HepG2 (cell line): ENCODE data around the gene USP19. TPM values are rescaled to one million over a fixed set of nuclear protein-coding genes. Genes with fewer than 3 reads are reported as not detected.

Experiments
- ATAC-seq: fragments of 200-7000 bp; cut with Tn5 transposase; 3 replicates; pipeline ENCODE4 v1.9.1; 2020; ENCODE audit warnings: mild to moderate bottlenecking, moderate library complexity
- BruUV-seq: library from RNA; stranded (reverse); fragments of 400-500 nt; replicated peaks from 2 replicates; lab custom pipeline; 2021; lab: Mats Ljungman, UMichigan
- CTCF ChIA-PET: fragments of 300-600 bp; formaldehyde crosslinking; extraction: SDS; loops from one replicate; lab custom pipeline; 2021; ENCODE audit warnings: low total read pairs, inconsistent platforms, low intra/inter-chr PET ratio; lab: Yijun Ruan, JAX
- POLR2A ChIA-PET: fragments of 350-600 bp; sonication (Branson Sonifier 250); formaldehyde crosslinking; loops from one replicate; lab custom pipeline; 2020; ENCODE audit warnings: antibody characterized with exemption, inconsistent platforms; lab: Yijun Ruan, JAX
- DNase-seq: peaks from one replicate; pipeline ENCODE4 v3.0.0-alpha.2; 2015; ENCODE audit warnings: low spot score
- FAIRE-seq: peaks from 3 replicates; lab custom pipeline; 2011; peaks lifted over from hg19 to GRCh38; lab: Jason Lieb, UNC
- H2AFZ ChIP-seq: one replicate; pipeline ENCODE4 v1.6.1; 2011; ENCODE audit warnings: low read length, inconsistent platforms
- H3K27ac ChIP-seq: fragments of 300-600 bp; 3 replicates; pipeline ENCODE4 v1.8.0; 2011; ENCODE audit warnings: mixed run types, mild to moderate bottlenecking, mixed read lengths, low read length, inconsistent platforms; ENCODE audit not compliant: insufficient read depth; ENCODE audit errors: extremely low read length
- H3K27me3 ChIP-seq, 2 experiments: fragments of 200-600 bp in 1 of 2; 2 replicates in 1 of 2; 3 replicates in 1 of 2; pipeline versions ENCODE4 v1.6.0 to v1.8.0; 2011; ENCODE audit warnings: low read length in 2 of 2, mild to moderate bottlenecking in 2 of 2, moderate library complexity in 2 of 2, inconsistent platforms in 1 of 2; ENCODE audit not compliant: insufficient read depth in 2 of 2, control insufficient read depth in 1 of 2
- H3K36me3 ChIP-seq, 2 experiments: fragments of 200-600 bp in 1 of 2; replicated peaks in 1 of 2; 2 replicates in 1 of 2; 3 replicates in 1 of 2; pipeline versions ENCODE4 v1.5.1 to v1.8.0; 2011; ENCODE audit warnings: low read length in 2 of 2, inconsistent platforms in 1 of 2; ENCODE audit not compliant: insufficient read depth in 2 of 2, control insufficient read depth in 1 of 2
- H3K4me1 ChIP-seq: 2 replicates; pipeline ENCODE4 v1.5.1; 2012; ENCODE audit warnings: low read length, inconsistent platforms; ENCODE audit not compliant: insufficient read depth
- H3K4me2 ChIP-seq: 2 replicates; pipeline ENCODE4 v1.6.0; 2011; ENCODE audit warnings: low read depth, low read length, inconsistent platforms
- H3K4me3 ChIP-seq, 3 experiments: fragments of 200-600 bp in 1 of 3; sonication (generic), shearing (Covaris generic) in 1 of 3; replicated peaks in 1 of 3; 2 replicates each; pipeline ENCODE4 v1.5.1; 2011 to 2016; ENCODE audit warnings: low read length in 3 of 3, inconsistent platforms in 2 of 3, low read depth in 2 of 3, mild to moderate bottlenecking in 2 of 3, control low read depth in 1 of 3, mixed read lengths in 1 of 3; ENCODE audit not compliant: insufficient read depth in 1 of 3
- H3K79me2 ChIP-seq: one replicate; pipeline ENCODE4 v1.6.1; 2011; ENCODE audit warnings: low read length, inconsistent platforms; ENCODE audit not compliant: insufficient read depth
- H3K9ac ChIP-seq: 2 replicates; pipeline ENCODE4 v1.6.0; 2011; ENCODE audit warnings: mild to moderate bottlenecking, low read depth, low read length, inconsistent platforms; ENCODE audit not compliant: insufficient read depth
- H3K9me3 ChIP-seq: 2 replicates; pipeline ENCODE4 v1.5.1; 2012; ENCODE audit warnings: mild to moderate bottlenecking, low read length
- H4K20me1 ChIP-seq: 2 replicates; pipeline ENCODE4 v1.6.0; 2011; ENCODE audit warnings: inconsistent platforms, mild to moderate bottlenecking, low read length, moderate library complexity; ENCODE audit not compliant: insufficient read depth
- ZNF136 ChIP-seq: sonication (generic); formaldehyde crosslinking; IDR thresholded peaks from 2 replicates; pipeline ENCODE4 v1.8.1; 2022; ENCODE audit warnings: low read depth, mild to moderate bottlenecking, moderate library complexity, missing genetic modification reagents
- ZNF263 ChIP-seq: sonication (generic); formaldehyde crosslinking; IDR thresholded peaks from 2 replicates; pipeline ENCODE4 v1.4.0; 2020; ENCODE audit warnings: missing genetic modification reagents
- WGBS: methylation state at CpG from one replicate; pipeline ENCODE4 v1.1.6; 2017; ENCODE audit warnings: low lambda C conversion rate; 5-methylcytosine and 5-hydroxymethylcytosine counted together
- in situ Hi-C: cut with HindIII; loops from 2 replicates; pipeline ENCODE4 v1.10.0; 2017; ENCODE audit warnings: low pct_unique_long_range_greater_than_20kb; ENCODE audit not compliant: extremely low pct_ligation_motif_present
- intact Hi-C: fragments of 100-400 bp; cut with micrococcal nuclease; formaldehyde crosslinking; loops from one replicate; pipeline ENCODE4 v1.10.0; 2022; ENCODE audit not compliant: unreplicated experiment
- polyA plus RNA-seq, 8 experiments: library from polyadenylated mRNA; depleted of rRNA in 3 of 8; stranded (reverse) in 7 of 8; unstranded in 1 of 8; fragments of >200 nt; fragmentation: Illumina TruSeq in 4 of 8; extraction: Trizol in 4 of 8; gene quantifications; 2 replicates each; pipeline versions ENCODE4 v1.2.1 to v1.2.3, GENCODE V29; 2011 to 2016; ENCODE audit warnings: low read depth in 4 of 8, missing spikeins in 1 of 8, mixed read lengths in 1 of 8; ENCODE audit not compliant: insufficient read depth in 1 of 8
- total RNA-seq, 5 experiments: library from RNA; depleted of rRNA; stranded (reverse); fragments of >200 nt; fragmentation: Illumina TruSeq; extraction: Trizol; gene quantifications; 2 replicates each; pipeline ENCODE4 v1.2.3, GENCODE V29; 2016; ENCODE audit warnings: low read depth in 1 of 5
- TF ChIP-seq, protein P1 (sequence below): IDR thresholded peaks from 2 replicates; pipeline ENCODE4 v1.6.1; 2016; ENCODE audit warnings: missing genetic modification reagents, missing compliant biosample characterization
- TF ChIP-seq, protein P2 (sequence below): sonication (generic); formaldehyde crosslinking; IDR thresholded peaks from 2 replicates; pipeline ENCODE4 v1.9.0; 2021; ENCODE audit warnings: missing genetic modification reagents, mild to moderate bottlenecking, borderline replicate concordance
- TF ChIP-seq, protein P3 (sequence below): sonication (generic); formaldehyde crosslinking; IDR thresholded peaks from 2 replicates; pipeline ENCODE4 v1.4.0; 2020; ENCODE audit warnings: missing genetic modification reagents, borderline replicate concordance

Gene USP19
- total and polyA plus RNA-seq, 2 of the 13 experiments (the other 11 are each of a cell fraction or from before 2014, with no cell fraction given): 28.3 to 31.7 TPM

DNA sequence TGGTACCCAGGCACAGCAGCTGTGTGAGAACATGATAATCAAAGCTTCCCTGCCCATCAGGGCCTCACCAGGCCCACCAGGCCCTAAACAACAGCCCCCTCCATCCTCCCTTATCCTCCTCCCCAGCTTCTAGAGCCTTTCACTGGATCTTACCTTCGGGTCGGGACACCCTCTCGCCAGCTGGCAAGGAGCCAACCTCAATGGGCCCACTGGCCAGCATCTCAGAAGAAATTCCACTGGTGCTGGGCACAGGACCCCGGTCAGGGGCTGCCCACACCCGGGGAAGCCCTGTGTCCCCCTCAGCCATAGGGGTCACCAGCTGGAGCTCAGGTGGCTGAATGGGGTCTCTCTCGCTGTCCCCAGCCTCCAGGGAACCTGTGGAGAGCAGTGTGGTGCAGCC is 9.3 kb downstream of the USP19 start:
- no peak overlapping the region for H3K4me2 ChIP-seq
- ChIA-PET POLR2A (interaction anchor here (0.8 to 10.0 kb wide), 2 partner anchors 10 to 17 kb away, joined by 3 to 91 read pairs; partner anchors contain the start of genes QRICH1 and USP19), CTCF (no interaction called here)
- ATAC-seq (no peak), FAIRE-seq (no peak), DNase-seq (no peak)
- peaks cover 48 to 75% of the 10 kb centered on the region in 2 experiments for H3K36me3 ChIP-seq
- H3K4me1 ChIP-seq: no peaks in the 10 kb centered on the region
- H3K9me3 ChIP-seq: no peaks in the 10 kb centered on the region
- H3K9ac ChIP-seq: no peak overlapping the region
- in situ Hi-C loops (no loop called here), intact Hi-C loops (no loop called here)
- H3K4me3 ChIP-seq: no peak overlapping the region
- no peaks in the 10 kb centered on the region for H3K79me2 ChIP-seq
- H2AFZ ChIP-seq: no peak overlapping the region
- no peaks in the 10 kb centered on the region for H3K27me3 ChIP-seq
- no TSS peak for BruUV-seq
- 91% methylated on average over 4 of the region's 6 CpGs for WGBS
- TF ChIP-seq ZNF136 (CRISPR knock-in tag): no peak
- TF ChIP-seq, protein P1, sequence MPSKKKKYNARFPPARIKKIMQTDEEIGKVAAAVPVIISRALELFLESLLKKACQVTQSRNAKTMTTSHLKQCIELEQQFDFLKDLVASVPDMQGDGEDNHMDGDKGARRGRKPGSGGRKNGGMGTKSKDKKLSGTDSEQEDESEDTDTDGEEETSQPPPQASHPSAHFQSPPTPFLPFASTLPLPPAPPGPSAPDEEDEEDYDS: no peak
- no peak for TF ChIP-seq ZNF263 (CRISPR knock-in tag)
- TF ChIP-seq, protein P2, sequence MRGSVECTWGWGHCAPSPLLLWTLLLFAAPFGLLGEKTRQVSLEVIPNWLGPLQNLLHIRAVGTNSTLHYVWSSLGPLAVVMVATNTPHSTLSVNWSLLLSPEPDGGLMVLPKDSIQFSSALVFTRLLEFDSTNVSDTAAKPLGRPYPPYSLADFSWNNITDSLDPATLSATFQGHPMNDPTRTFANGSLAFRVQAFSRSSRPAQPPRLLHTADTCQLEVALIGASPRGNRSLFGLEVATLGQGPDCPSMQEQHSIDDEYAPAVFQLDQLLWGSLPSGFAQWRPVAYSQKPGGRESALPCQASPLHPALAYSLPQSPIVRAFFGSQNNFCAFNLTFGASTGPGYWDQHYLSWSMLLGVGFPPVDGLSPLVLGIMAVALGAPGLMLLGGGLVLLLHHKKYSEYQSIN: no peak
- TF ChIP-seq, protein P3, sequence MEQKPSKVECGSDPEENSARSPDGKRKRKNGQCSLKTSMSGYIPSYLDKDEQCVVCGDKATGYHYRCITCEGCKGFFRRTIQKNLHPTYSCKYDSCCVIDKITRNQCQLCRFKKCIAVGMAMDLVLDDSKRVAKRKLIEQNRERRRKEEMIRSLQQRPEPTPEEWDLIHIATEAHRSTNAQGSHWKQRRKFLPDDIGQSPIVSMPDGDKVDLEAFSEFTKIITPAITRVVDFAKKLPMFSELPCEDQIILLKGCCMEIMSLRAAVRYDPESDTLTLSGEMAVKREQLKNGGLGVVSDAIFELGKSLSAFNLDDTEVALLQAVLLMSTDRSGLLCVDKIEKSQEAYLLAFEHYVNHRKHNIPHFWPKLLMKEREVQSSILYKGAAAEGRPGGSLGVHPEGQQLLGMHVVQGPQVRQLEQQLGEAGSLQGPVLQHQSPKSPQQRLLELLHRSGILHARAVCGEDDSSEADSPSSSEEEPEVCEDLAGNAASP (CRISPR knock-in tag): no peak
- H4K20me1 ChIP-seq: no peaks in the 10 kb centered on the region
- no peak overlapping the region for H3K27ac ChIP-seq
